ENCODE measurements around the gene PHF21B.

DNA sequence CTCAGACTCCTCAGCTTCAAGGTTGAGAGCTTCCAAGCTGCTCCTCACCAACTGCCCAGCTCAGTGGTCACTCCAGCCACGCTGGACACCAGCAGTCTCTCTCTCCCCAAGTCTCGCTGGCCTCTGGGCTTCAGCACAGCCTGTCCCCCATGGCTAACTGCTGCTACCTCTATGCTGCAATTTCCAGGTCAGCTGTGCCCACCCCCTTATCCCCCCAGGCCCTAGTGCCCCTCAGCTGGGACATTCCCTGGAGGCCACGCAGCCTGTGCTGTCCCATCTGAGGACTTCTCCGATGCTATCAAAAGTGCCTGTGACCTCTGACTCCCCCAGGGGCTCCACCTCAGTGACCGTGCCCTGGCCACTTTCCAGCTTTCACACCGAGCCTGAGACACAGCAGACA is 37.5 kb upstream of the PHF21B start:
- no peak for TF ChIP-seq CTCF (optimal IDR thresholded peaks at IDR 0.05 in 1 of 3, IDR thresholded peaks at IDR 0.05 in 1 of 3, conservative IDR thresholded peaks at IDR 0.05 in 1 of 3; ENCODE audit: extremely low read depth in 1 of 3, insufficient read depth in 2 of 3, low read length in 3 of 3)
- TF ChIP-seq EZH2 (IDR thresholded peaks at IDR 0.05; ENCODE audit: low read length), result no peak

Measured in keratinocyte (primary cell).